Measurements from ENCODE around the gene ZNF728. TPM values are rescaled to one million over a fixed set of nuclear protein-coding genes. Genes with fewer than 3 reads are reported as not detected.

The ZNF728 gene
- total and polyA plus RNA-seq, 9 of the 15 experiments (the other 6 are each of a cell fraction or from before 2014, with no cell fraction given), result 0.26 to 1.5 (median 0.71) TPM

DNA sequence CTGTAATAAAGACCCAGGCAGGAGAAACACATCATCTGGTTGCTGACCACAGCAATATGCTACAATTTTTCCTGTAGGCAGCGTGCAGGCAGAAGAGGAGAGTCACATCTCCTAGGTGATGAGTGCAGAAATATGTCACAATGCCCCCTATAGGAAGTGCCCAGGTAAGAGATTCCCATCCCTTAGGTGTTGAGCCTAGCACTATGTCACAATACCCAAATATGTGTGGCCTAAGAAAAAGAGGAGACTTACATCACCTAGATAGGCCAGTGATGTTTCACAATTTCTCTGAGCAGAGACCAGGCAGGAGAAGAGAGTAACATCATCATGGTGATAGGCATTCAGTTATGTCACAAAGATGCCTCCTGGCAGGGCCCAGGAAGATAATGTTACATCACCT is 49.4 kb upstream of the ZNF728 start:
- TF ChIP-seq, protein P1, sequence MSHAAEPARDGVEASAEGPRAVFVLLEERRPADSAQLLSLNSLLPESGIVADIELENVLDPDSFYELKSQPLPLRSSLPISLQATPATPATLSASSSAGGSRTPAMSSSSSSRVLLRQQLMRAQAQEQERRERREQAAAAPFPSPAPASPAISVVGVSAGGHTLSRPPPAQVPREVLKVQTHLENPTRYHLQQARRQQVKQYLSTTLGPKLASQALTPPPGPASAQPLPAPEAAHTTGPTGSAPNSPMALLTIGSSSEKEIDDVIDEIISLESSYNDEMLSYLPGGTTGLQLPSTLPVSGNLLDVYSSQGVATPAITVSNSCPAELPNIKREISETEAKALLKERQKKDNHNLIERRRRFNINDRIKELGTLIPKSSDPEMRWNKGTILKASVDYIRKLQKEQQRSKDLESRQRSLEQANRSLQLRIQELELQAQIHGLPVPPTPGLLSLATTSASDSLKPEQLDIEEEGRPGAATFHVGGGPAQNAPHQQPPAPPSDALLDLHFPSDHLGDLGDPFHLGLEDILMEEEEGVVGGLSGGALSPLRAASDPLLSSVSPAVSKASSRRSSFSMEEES (CRISPR knock-in tag; IDR thresholded peaks at IDR 0.05), result no peak
- TF ChIP-seq, protein P2, sequence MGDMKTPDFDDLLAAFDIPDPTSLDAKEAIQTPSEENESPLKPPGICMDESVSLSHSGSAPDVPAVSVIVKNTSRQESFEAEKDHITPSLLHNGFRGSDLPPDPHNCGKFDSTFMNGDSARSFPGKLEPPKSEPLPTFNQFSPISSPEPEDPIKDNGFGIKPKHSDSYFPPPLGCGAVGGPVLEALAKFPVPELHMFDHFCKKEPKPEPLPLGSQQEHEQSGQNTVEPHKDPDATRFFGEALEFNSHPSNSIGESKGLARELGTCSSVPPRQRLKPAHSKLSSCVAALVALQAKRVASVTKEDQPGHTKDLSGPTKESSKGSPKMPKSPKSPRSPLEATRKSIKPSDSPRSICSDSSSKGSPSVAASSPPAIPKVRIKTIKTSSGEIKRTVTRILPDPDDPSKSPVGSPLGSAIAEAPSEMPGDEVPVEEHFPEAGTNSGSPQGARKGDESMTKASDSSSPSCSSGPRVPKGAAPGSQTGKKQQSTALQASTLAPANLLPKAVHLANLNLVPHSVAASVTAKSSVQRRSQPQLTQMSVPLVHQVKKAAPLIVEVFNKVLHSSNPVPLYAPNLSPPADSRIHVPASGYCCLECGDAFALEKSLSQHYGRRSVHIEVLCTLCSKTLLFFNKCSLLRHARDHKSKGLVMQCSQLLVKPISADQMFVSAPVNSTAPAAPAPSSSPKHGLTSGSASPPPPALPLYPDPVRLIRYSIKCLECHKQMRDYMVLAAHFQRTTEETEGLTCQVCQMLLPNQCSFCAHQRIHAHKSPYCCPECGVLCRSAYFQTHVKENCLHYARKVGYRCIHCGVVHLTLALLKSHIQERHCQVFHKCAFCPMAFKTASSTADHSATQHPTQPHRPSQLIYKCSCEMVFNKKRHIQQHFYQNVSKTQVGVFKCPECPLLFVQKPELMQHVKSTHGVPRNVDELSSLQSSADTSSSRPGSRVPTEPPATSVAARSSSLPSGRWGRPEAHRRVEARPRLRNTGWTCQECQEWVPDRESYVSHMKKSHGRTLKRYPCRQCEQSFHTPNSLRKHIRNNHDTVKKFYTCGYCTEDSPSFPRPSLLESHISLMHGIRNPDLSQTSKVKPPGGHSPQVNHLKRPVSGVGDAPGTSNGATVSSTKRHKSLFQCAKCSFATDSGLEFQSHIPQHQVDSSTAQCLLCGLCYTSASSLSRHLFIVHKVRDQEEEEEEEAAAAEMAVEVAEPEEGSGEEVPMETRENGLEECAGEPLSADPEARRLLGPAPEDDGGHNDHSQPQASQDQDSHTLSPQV (IDR thresholded peaks at IDR 0.05), result no peak
- no peak for TF ChIP-seq KLF13 (tag; IDR thresholded peaks at IDR 0.05; ENCODE audit: borderline replicate concordance, low read depth)
- no peak for TF ChIP-seq CBX2 (IDR thresholded peaks at IDR 0.05; ENCODE audit: insufficient read depth, low read length, poor library complexity, severe bottlenecking)
- TF ChIP-seq, protein P3, sequence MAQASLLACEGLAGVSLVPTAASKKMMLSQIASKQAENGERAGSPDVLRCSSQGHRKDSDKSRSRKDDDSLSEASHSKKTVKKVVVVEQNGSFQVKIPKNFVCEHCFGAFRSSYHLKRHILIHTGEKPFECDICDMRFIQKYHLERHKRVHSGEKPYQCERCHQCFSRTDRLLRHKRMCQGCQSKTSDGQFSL (CRISPR knock-in tag; IDR thresholded peaks at IDR 0.05), result no peak
- TF ChIP-seq, protein P3 (tag; IDR thresholded peaks at IDR 0.05), result no peak
- TF ChIP-seq GTF2E2 (tag; IDR thresholded peaks at IDR 0.05), result no peak
- TF ChIP-seq CSDE1 (IDR thresholded peaks at IDR 0.05), result no peak
- TF ChIP-seq RBM34 (IDR thresholded peaks at IDR 0.05; ENCODE audit: borderline replicate concordance, insufficient read depth, low read length), result no peak
- TF ChIP-seq PHF8 (IDR thresholded peaks at IDR 0.05; ENCODE audit: borderline replicate concordance, low read length), result no peak
- TF ChIP-seq TAF15 (IDR thresholded peaks at IDR 0.05; ENCODE audit: low read depth, low read length), result no peak
- TF ChIP-seq ETV1 (tag; conservative IDR thresholded peaks at IDR 0.05; ENCODE audit: low read depth), result no peak
- TF ChIP-seq CEBPB (tag; IDR thresholded peaks at IDR 0.05), result no peak
- TF ChIP-seq NCOA2 (IDR thresholded peaks at IDR 0.05; ENCODE audit: partially characterized antibody in 2 of 2), result no peak
- Histone ChIP-seq H3K79me2 (ENCODE audit: control insufficient read depth, insufficient read depth, low read length) (no peaks in the 10 kb centered on the region), H3K36me3 (ENCODE audit: control insufficient read depth, insufficient read depth, low read length) (no peaks in the 10 kb centered on the region), H3K27ac (ENCODE audit: extremely low read depth, low read depth, low read length) (no peak overlapping the region), H3K9ac (ENCODE audit: insufficient read depth in 1 of 2, low read depth in 2 of 2, low read length in 2 of 2) (no peak overlapping the region), H4K20me1 (replicated peaks; ENCODE audit: control insufficient read depth, insufficient read depth, low read length) (no peaks in the 10 kb centered on the region), H3K9me3 (replicated peaks; ENCODE audit: control insufficient read depth, insufficient read depth, low read depth, low read length) (no peaks in the 10 kb centered on the region; the same call in 1 of the 2 replicates), H3K27me3 (ENCODE audit: control insufficient read depth in 2 of 2, insufficient read depth in 2 of 2, low read length in 2 of 2) (no peaks in the 10 kb centered on the region), H3K9me1 (ENCODE audit: control insufficient read depth, insufficient read depth, low read length) (no peaks in the 10 kb centered on the region), H3K4me3 (no peak overlapping the region), H2AFZ (ENCODE audit: low read depth, low read length) (no peak overlapping the region), H3K4me1 (replicated peaks in 1 of 2; ENCODE audit: control insufficient read depth in 2 of 2, insufficient read depth in 2 of 2, low read length in 2 of 2) (no peaks in the 10 kb centered on the region), H3K4me2 (ENCODE audit: insufficient read depth, low read length) (no peak overlapping the region)
- no peak for DNase-seq (ENCODE audit: extremely low read depth in 1 of 4, low spot score in 3 of 4)
- POLR2A ChIA-PET, result no interaction called here
- ATAC-seq, result no peak
- CTCF ChIA-PET (ENCODE audit: low intra/inter-chr PET ratio), result no interaction called here
- 0% methylated on average over 1 of the region's 1 CpG for WGBS (ENCODE audit: insufficient coverage, low coverage, missing lambda C conversion rate)
- no TSS peak for BruUV-seq (replicated peaks)
- FAIRE-seq, result no peak
- in situ Hi-C loops (cut with MboI), result no loop called here
- intact Hi-C loops (cut with micrococcal nuclease), result no loop called here

Measured in K562 (cell line).